HepG2 (cell line): ENCODE results near the gene LYPLA2.
"Not testable (repeated sequence)": the region's sequence is repeated elsewhere in the genome, so short reads cannot be mapped to it uniquely, and the experiment has no call there.

Experiments used
- BCL6 ChIP-seq: IDR thresholded peaks from 2 replicates; pipeline ENCODE4 v1.6.1; 2016; ENCODE audit warnings: missing genetic modification reagents, missing compliant biosample characterization
- CHD2 ChIP-seq: IDR thresholded peaks from 2 replicates; pipeline ENCODE4 v1.6.1; 2011; ENCODE audit warnings: low read depth, low read length, improper control_type of control experiment
- FIP1L1 ChIP-seq: fragments of 200-400 bp; formaldehyde crosslinking; IDR thresholded peaks from 2 replicates; pipeline ENCODE4 v1.6.1; 2018; ENCODE audit warnings: low read depth, mild to moderate bottlenecking, low read length, moderate library complexity, borderline replicate concordance; ENCODE audit not compliant: insufficient read depth
- MED1 ChIP-seq: sonication (generic); formaldehyde crosslinking; IDR thresholded peaks from 2 replicates; pipeline ENCODE4 v1.4.0; 2020; ENCODE audit warnings: missing genetic modification reagents
- SALL1 ChIP-seq: sonication (generic); formaldehyde crosslinking; IDR thresholded peaks from 2 replicates; pipeline ENCODE4 v1.8.0; 2022; ENCODE audit warnings: mild to moderate bottlenecking, missing genetic modification reagents
- ZFP91 ChIP-seq: sonication (generic); formaldehyde crosslinking; IDR thresholded peaks from 2 replicates; pipeline ENCODE4 v1.9.0; 2022; ENCODE audit warnings: missing genetic modification reagents, mild to moderate bottlenecking, borderline replicate concordance
- ZFX ChIP-seq: sonication (generic); formaldehyde crosslinking; IDR thresholded peaks from 2 replicates; pipeline ENCODE4 v1.4.0; 2020; ENCODE audit warnings: mild to moderate bottlenecking, low read depth, missing genetic modification reagents, moderate library complexity

GRCh38 chr1:23794732-23795182 is 3.8 kb downstream of the LYPLA2 start:
- TF ChIP-seq FIP1L1; SALL1; ZFP91 (CRISPR knock-in tag); CHD2; MED1 (CRISPR knock-in tag); ZFX; BCL6: not testable (repeated sequence)
